Measurements from ENCODE around the gene TNRC6B. TPM values are rescaled to one million over a fixed set of nuclear protein-coding genes. Genes with fewer than 3 reads are reported as not detected.

TNRC6B gene
- total RNA-seq, 2 donors from 2014 or later, result 25.0 to 27.1 TPM

- no peak overlapping the region for H3K27ac ChIP-seq
- no peak for DNase-seq (ENCODE audit: low spot score)
- no peak overlapping the region for H3K4me3 ChIP-seq
- TF ChIP-seq CTCF (IDR thresholded peaks at IDR 0.05), result no peak
- no peaks in the 10 kb centered on the region for H3K27me3 ChIP-seq
- peaks cover 5% of the 10 kb centered on the region for H3K36me3 ChIP-seq
- H3K9me3 ChIP-seq, result no peaks in the 10 kb centered on the region
- H3K4me1 ChIP-seq, result peaks cover 0 to 70% of the 10 kb centered on the region in 2 donors
Measured at GRCh38 chr22:40237241-40237640, 59.5 kb downstream of the TNRC6B start.

GRCh38 chr22:40237788-40238424, 60.2 kb downstream of the TNRC6B start:
- peaks cover 5% of the 10 kb centered on the region for H3K36me3 ChIP-seq
- DNase-seq (ENCODE audit: low spot score), result no peak
- H3K9me3 ChIP-seq, result no peaks in the 10 kb centered on the region
- H3K4me1 ChIP-seq, result peaks cover 0 to 65% of the 10 kb centered on the region in 2 donors
- H3K27ac ChIP-seq, result no peak overlapping the region
- TF ChIP-seq CTCF (IDR thresholded peaks at IDR 0.05), result no peak
- H3K27me3 ChIP-seq, result no peaks in the 10 kb centered on the region
- H3K4me3 ChIP-seq, result no peak overlapping the region

- H3K27ac ChIP-seq, result peak overlapping the region; percentile 38 to 65
- H3K4me3 ChIP-seq, result peak overlapping the region in 1 of 2 donors; percentile 8
- no peak for TF ChIP-seq CTCF (IDR thresholded peaks at IDR 0.05)
- H3K27me3 ChIP-seq, result no peaks in the 10 kb centered on the region
- H3K9me3 ChIP-seq, result no peaks in the 10 kb centered on the region
- peaks cover 0 to 62% of the 10 kb centered on the region in 2 donors for H3K4me1 ChIP-seq
- DNase-seq (ENCODE audit: low spot score), result peak; percentile 77
- peaks cover 5% of the 10 kb centered on the region for H3K36me3 ChIP-seq
Measured at GRCh38 chr22:40238425-40239344, 61.0 kb downstream of the TNRC6B start.

GRCh38 chr22:40239345-40239683, 61.6 kb downstream of the TNRC6B start:
- Histone ChIP-seq H3K9me3 (no peaks in the 10 kb centered on the region), H3K27me3 (no peaks in the 10 kb centered on the region), H3K27ac (peak overlapping the region; percentile 38 to 65), H3K4me1 (peaks cover 0 to 62% of the 10 kb centered on the region in 2 donors), H3K36me3 (no peaks in the 10 kb centered on the region), H3K4me3 (no peak overlapping the region)
- no peak for DNase-seq (ENCODE audit: low spot score)
- no peak for TF ChIP-seq CTCF (IDR thresholded peaks at IDR 0.05)

- Histone ChIP-seq H3K9me3 (no peaks in the 10 kb centered on the region), H3K27me3 (no peaks in the 10 kb centered on the region), H3K27ac (no peak overlapping the region), H3K36me3 (no peaks in the 10 kb centered on the region), H3K4me1 (peaks cover 0 to 61% of the 10 kb centered on the region in 2 donors), H3K4me3 (no peak overlapping the region)
- DNase-seq (ENCODE audit: low spot score), result no peak
- TF ChIP-seq CTCF (IDR thresholded peaks at IDR 0.05), result no peak
Measured at GRCh38 chr22:40240160-40240559, 62.4 kb downstream of the TNRC6B start.
